H9 (cell line): ENCODE measurements around the gene CBX5. TPM values are rescaled to one million over a fixed set of nuclear protein-coding genes. Genes with fewer than 3 reads are reported as not detected.

Source experiments
- DNase-seq: peaks from one replicate; pipeline ENCODE4 v3.0.0-alpha.2; 2017
- H2AFZ ChIP-seq: one replicate; pipeline ENCODE4 v1.6.1; 2013; ENCODE audit warnings: mild to moderate bottlenecking, low read length, control low read depth, moderate library complexity
- H2AK5ac ChIP-seq: 2 replicates; pipeline ENCODE4 v1.6.1; 2013; ENCODE audit warnings: low read length, control low read depth, mixed read lengths; ENCODE audit not compliant: insufficient read length
- H2BK120ac ChIP-seq: one replicate; pipeline ENCODE4 v1.6.1; 2013; ENCODE audit warnings: low read depth, mild to moderate bottlenecking, low read length, control low read depth, inconsistent platforms; ENCODE audit not compliant: poor library complexity, severe bottlenecking
- H2BK12ac ChIP-seq: 2 replicates; pipeline ENCODE4 v1.6.1; 2013; ENCODE audit warnings: low read length, control low read depth, mixed read lengths, low read depth; ENCODE audit not compliant: insufficient read length
- H2BK15ac ChIP-seq: 2 replicates; pipeline ENCODE4 v1.6.1; 2013; ENCODE audit warnings: low read depth, low read length, control low read depth
- H2BK20ac ChIP-seq: one replicate; pipeline ENCODE4 v1.6.1; 2013; ENCODE audit warnings: low read depth, mild to moderate bottlenecking, low read length, control low read depth, inconsistent platforms; ENCODE audit not compliant: poor library complexity, severe bottlenecking
- H2BK5ac ChIP-seq: 2 replicates; pipeline ENCODE4 v1.6.1; 2013; ENCODE audit warnings: low read length, control low read depth, mixed read lengths; ENCODE audit not compliant: insufficient read length
- H3K14ac ChIP-seq: 2 replicates; pipeline ENCODE4 v1.6.1; 2013; ENCODE audit warnings: low read length, control low read depth; ENCODE audit not compliant: insufficient read depth
- H3K18ac ChIP-seq: 2 replicates; pipeline ENCODE4 v1.6.1; 2013; ENCODE audit warnings: low read depth, mild to moderate bottlenecking, mixed read lengths, low read length, control low read depth; ENCODE audit not compliant: insufficient read length
- H3K23ac ChIP-seq: 2 replicates; pipeline ENCODE4 v1.6.1; 2013; ENCODE audit warnings: low read length, control low read depth, mixed read lengths, low read depth; ENCODE audit not compliant: insufficient read length
- H3K23me2 ChIP-seq: 2 replicates; pipeline ENCODE4 v1.6.1; 2013; ENCODE audit warnings: low read depth, mild to moderate bottlenecking, mixed read lengths, low read length, control low read depth; ENCODE audit not compliant: insufficient read length, poor library complexity, severe bottlenecking
- H3K27ac ChIP-seq: 2 replicates; pipeline ENCODE4 v1.5.1; 2013; ENCODE audit warnings: low read length, control low read depth, mixed read lengths, low read depth; ENCODE audit not compliant: insufficient read length
- H3K27me3 ChIP-seq: 2 replicates; pipeline ENCODE4 v1.6.1; 2013; ENCODE audit warnings: low read length, control low read depth, inconsistent platforms; ENCODE audit not compliant: insufficient read depth
- H3K4ac ChIP-seq: 2 replicates; pipeline ENCODE4 v1.6.1; 2013; ENCODE audit warnings: low read depth, mild to moderate bottlenecking, control low read depth, inconsistent platforms, low read length, moderate library complexity
- H3K4me1 ChIP-seq: 2 replicates; pipeline ENCODE4 v1.6.1; 2013; ENCODE audit warnings: low read length, control low read depth, inconsistent platforms; ENCODE audit not compliant: insufficient read depth
- H3K4me2 ChIP-seq: 2 replicates; pipeline ENCODE4 v1.6.1; 2013; ENCODE audit warnings: low read length, control low read depth, mixed read lengths; ENCODE audit not compliant: insufficient read length, insufficient read depth
- H3K56ac ChIP-seq: 2 replicates; pipeline ENCODE4 v1.6.1; 2013; ENCODE audit warnings: low read depth, mild to moderate bottlenecking, mixed read lengths, low read length, control low read depth; ENCODE audit not compliant: insufficient read length
- H3K79me1 ChIP-seq: 2 replicates; pipeline ENCODE4 v1.6.1; 2013; ENCODE audit warnings: low read depth, mild to moderate bottlenecking, moderate library complexity, low read length, control low read depth, inconsistent platforms; ENCODE audit not compliant: insufficient read depth, poor library complexity, severe bottlenecking
- H3K79me2 ChIP-seq: 2 replicates; pipeline ENCODE4 v1.6.1; 2013; ENCODE audit warnings: low read length, control low read depth, inconsistent platforms; ENCODE audit not compliant: insufficient read depth
- H3K9ac ChIP-seq: 2 replicates; pipeline ENCODE4 v1.6.1; 2013; ENCODE audit warnings: low read length, control low read depth, mixed read lengths; ENCODE audit not compliant: insufficient read length; ENCODE audit errors: extremely low read depth
- H3K9me3 ChIP-seq: one replicate; pipeline ENCODE4 v1.6.1; 2013; ENCODE audit warnings: low read depth, low read length, inconsistent platforms; ENCODE audit not compliant: control insufficient read depth
- H3T11ph ChIP-seq: one replicate; pipeline ENCODE4 v1.6.1; 2013; ENCODE audit warnings: mild to moderate bottlenecking, low read length, control low read depth, inconsistent platforms
- H4K20me1 ChIP-seq: one replicate; pipeline ENCODE4 v1.6.1; 2013; ENCODE audit not compliant: control insufficient read depth, insufficient read length, insufficient read depth
- H4K5ac ChIP-seq: 2 replicates; pipeline ENCODE4 v1.6.1; 2013; ENCODE audit warnings: low read depth, mild to moderate bottlenecking, mixed read lengths, low read length, control low read depth; ENCODE audit not compliant: insufficient read length
- H4K8ac ChIP-seq: replicated peaks from 2 replicates; pipeline ENCODE4 v1.6.1; 2013; ENCODE audit warnings: low read length, control low read depth, mixed read lengths, low read depth; ENCODE audit not compliant: insufficient read length
- H4K91ac ChIP-seq: 2 replicates; pipeline ENCODE4 v1.6.1; 2013; ENCODE audit warnings: low read depth, mild to moderate bottlenecking, moderate library complexity, mixed read lengths, low read length, control low read depth; ENCODE audit not compliant: insufficient read length
- H3K27ac Mint-ChIP-seq, 3 experiments: 2 replicates in 2 of 3; 3 replicates in 1 of 3; pipeline ENCODE4 v1.8.0; 2020 to 2021; ENCODE audit warnings: mixed read lengths in 3 of 3, mild to moderate bottlenecking in 1 of 3, moderate library complexity in 1 of 3
- H3K27me3 Mint-ChIP-seq: 2 replicates; pipeline ENCODE4 v1.8.0; 2021; ENCODE audit warnings: low read depth, mild to moderate bottlenecking, moderate library complexity, mixed read lengths
- H3K36me3 Mint-ChIP-seq, 3 experiments: 2 replicates in 2 of 3; 3 replicates in 1 of 3; pipeline ENCODE4 v1.8.0; 2020 to 2021; ENCODE audit warnings: low read depth in 3 of 3, mixed read lengths in 3 of 3; ENCODE audit not compliant: insufficient read depth in 1 of 3
- H3K4me1 Mint-ChIP-seq, 2 experiments: 2 replicates each; pipeline ENCODE4 v1.8.0; 2020; ENCODE audit warnings: mixed read lengths in 2 of 2
- H3K4me3 Mint-ChIP-seq, 2 experiments: 2 replicates in 1 of 2; 3 replicates in 1 of 2; pipeline ENCODE4 v1.8.0; 2020 to 2021; ENCODE audit warnings: mild to moderate bottlenecking in 2 of 2, mixed read lengths in 2 of 2, moderate library complexity in 1 of 2
- H3K9me3 Mint-ChIP-seq, 2 experiments: 2 replicates in 1 of 2; 3 replicates in 1 of 2; pipeline ENCODE4 v1.8.0; 2020; ENCODE audit warnings: mild to moderate bottlenecking in 2 of 2, mixed read lengths in 2 of 2, moderate library complexity in 1 of 2
- CTCF ChIP-seq: fragments of 200-600 bp; sonication (generic); conservative IDR thresholded peaks from 3 replicates; pipeline ENCODE4 v1.8.0; 2021; ENCODE audit warnings: antibody characterized with exemption, mild to moderate bottlenecking
- WGBS: extraction: QIAGEN DNeasy Blood & Tissue Kit; methylation state at CpG from one replicate; pipeline ENCODE4 v1.1.7; 2013; ENCODE audit warnings: missing lambda C conversion rate, low lambda C conversion rate, mixed read lengths; ENCODE audit not compliant: insufficient read length; ENCODE audit errors: extremely low coverage; 5-methylcytosine and 5-hydroxymethylcytosine counted together
- total RNA-seq: library from RNA; stranded (reverse); gene quantifications from 2 replicates; pipeline ENCODE4 v1.2.1, GENCODE V29; 2021

The CBX5 gene
- total RNA-seq, 1 experiment from 2014 or later: 206 TPM

- Histone ChIP-seq H3K4me2 (no peak overlapping the region), H3K79me2 (no peaks in the 10 kb centered on the region), H2AK5ac (no peak overlapping the region), H4K91ac (no peak overlapping the region), H3K18ac (no peak overlapping the region), H2BK120ac (no peak overlapping the region), H3K9ac (no peak overlapping the region), H3K79me1 (no peaks in the 10 kb centered on the region), H3K27me3 (no peaks in the 10 kb centered on the region), H3K23me2 (no peaks in the 10 kb centered on the region), H3K9me3 (no peaks in the 10 kb centered on the region), H3K27ac (no peak overlapping the region), H2BK12ac (no peak overlapping the region), H2BK5ac (no peak overlapping the region), H4K5ac (no peak overlapping the region), H2BK15ac (no peak overlapping the region), H3K56ac (no peak overlapping the region), H4K8ac (no peak overlapping the region), H4K20me1 (no peaks in the 10 kb centered on the region), H2BK20ac (no peak overlapping the region), H3K4ac (no peak overlapping the region), H3K14ac (no peak overlapping the region), H3T11ph (no peak overlapping the region), H2AFZ (no peak overlapping the region), H3K4me1 (no peaks in the 10 kb centered on the region), H3K23ac (no peak overlapping the region)
- Mint-ChIP-seq H3K4me3 (no peak overlapping the region), H3K4me1 (no peaks in the 10 kb centered on the region), H3K27me3 (no peaks in the 10 kb centered on the region), H3K9me3 (no peaks in the 10 kb centered on the region), H3K36me3 (peaks cover 26 to 69% (median 66%) of the 10 kb centered on the region in 3 experiments; a peak in 6 of 7 replicates), H3K27ac (no peak overlapping the region)
- WGBS: no CpG with 5 or more reads among the region's 2 CpGs
- no peak for TF ChIP-seq CTCF
- DNase-seq: no peak
These were observed 39.8 kb downstream of the CBX5 start for GRCh38 chr12:54240129-54240528.
